G401.6 (cell line): ENCODE data around the gene PCNX2.
"Not testable (repeated sequence)": the region's sequence is repeated elsewhere in the genome, so short reads cannot be mapped to it uniquely, and the experiment has no call there.

Source experiments
- FAIRE-seq: peaks from 2 replicates; lab custom pipeline; 2012; peaks lifted over from hg19 to GRCh38; lab: Jason Lieb, UNC

Gene PCNX2

GRCh38 chr1:233158322-233158721, 137.2 kb downstream of the PCNX2 start:
- no peak for FAIRE-seq

DNA sequence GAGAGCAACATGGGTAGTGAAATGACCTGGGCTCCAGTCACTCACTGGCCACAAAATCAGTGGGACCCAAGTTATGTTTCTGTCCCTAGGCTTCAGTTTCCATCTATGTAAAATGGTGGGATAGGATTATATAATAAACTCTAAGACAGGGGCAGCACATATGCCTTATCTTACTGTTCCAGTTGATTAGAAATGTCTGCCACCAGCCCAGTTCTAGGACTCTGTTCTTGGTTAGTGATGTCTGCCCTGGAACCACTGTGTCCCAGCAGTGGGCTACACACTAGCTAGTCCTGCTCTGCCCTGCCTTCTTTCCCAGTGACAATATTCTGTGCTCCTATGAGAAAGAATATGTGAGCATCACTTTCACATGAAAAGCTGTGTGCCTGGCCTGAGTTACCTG, 138.3 kb downstream of the PCNX2 start:
- FAIRE-seq: no peak

GRCh38 chr1:233151861-233152260, 143.7 kb downstream of the PCNX2 start:
- no peak for FAIRE-seq

DNA sequence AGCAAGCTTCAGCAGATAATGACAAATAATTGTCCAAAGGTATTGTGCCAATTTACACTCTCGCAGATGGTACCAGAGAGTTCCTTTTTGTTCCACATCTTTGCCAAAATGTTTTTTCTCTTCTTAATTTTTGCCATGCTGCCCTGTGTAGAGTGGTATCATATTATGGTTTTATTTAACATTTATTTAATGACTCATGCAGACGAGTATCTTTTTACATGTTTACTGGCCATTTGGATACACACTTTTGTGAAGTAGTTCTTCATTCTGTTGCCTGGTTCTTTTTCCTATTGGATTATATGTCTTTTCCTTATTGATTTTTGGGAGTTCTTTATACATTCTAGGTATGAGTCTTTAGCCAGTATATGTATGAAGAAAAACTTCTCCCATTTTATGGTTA, 151.1 kb downstream of the PCNX2 start:
- FAIRE-seq: no peak

DNA sequence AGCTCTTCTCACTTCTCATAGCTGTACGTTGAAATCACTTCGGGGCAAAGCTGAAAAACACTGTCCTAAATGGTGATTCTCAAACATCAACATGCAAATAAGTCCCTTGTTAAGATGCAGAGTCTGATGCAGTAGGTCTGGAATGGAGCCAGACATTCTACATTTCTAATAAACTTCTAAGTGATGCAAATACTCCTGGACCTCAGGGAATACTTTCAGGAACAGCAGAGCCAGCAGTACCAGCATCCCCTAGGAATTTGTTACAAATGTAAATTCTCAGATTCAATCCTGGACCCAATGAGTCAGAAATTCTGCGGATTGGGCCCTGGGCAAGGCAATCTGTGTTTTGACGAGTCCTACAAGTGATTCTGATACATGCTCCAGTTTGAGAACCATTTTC, 152.3 kb downstream of the PCNX2 start:
- no peak for FAIRE-seq

DNA sequence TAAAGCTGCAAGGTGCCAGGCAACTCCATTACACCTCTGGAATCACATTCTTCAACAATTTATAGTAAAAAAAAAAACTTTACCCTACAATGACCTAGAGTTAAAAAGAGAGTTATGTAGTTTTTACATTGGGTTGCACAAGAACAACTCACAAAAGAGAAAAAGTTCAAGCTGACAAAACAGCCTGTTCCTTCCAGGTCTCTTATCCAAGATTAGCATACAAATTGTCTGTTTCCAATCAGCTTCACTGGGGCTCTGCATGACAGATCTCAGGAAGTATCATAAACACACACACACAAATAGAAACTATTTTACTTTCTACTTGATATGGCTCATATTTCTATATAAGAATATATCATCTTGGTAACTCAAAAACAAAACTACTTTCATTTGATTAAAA, 154.6 kb downstream of the PCNX2 start:
- FAIRE-seq: no peak

- no peak for FAIRE-seq
Measured at GRCh38 chr1:233140499-233140898, 155.0 kb downstream of the PCNX2 start.

DNA sequence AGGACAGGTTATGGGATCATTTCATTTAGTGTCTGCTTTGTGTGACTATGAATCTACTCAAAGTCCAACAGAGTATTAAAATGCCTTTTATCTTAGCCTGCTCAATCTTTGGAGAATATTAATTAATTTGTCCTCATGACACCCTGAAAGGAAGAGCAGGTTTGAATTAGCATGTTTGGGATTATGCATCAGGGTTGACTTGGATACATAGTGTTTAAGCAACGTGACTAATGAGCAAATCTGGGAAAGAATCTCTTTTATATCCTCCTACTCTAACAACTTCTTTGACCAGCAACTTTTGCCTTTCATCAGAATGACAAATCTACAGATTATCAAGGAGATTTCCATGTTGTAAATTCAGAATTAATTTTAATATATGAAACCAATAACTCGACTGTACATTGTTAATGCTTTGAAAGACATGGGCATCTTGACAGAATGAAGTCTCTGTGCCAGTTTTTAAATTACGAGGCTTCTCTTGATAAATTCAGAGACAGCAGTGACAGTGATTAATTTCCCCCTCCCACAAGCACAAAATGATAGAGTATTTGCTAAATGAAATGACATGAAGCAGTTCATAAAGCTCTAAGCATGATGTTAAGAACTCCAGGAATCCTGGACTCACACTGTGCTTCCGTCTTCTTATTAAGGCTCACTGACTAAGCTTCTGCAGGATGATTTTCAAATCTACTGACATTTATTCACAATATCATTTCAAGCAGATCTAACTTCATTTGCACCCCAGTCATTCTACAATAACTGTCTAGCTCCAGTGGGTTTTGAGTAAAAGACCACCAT, 156.5 kb downstream of the PCNX2 start:
- no peak for FAIRE-seq

DNA sequence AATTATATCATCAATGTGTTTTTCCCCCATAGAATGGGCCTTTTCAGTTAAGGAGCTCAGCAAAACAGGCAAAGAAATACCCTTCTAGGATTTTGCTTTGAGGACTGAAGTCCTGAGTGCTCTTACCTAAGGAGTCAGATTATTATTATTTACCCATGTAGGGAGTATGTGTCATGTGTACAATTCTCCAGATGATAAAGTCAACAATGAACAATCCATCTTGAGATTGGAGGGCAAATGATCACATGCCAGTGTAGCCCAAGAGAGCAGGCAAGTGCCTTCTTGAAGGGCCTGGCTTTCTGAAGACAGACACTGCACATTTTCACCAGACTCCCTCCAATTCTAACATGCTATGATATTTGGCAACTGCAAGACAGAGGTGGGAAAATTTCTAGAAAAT, 159.7 kb downstream of the PCNX2 start:
- no peak for FAIRE-seq

- FAIRE-seq: no peak
Measured at GRCh38 chr1:233132445-233132844, 163.1 kb downstream of the PCNX2 start.

DNA sequence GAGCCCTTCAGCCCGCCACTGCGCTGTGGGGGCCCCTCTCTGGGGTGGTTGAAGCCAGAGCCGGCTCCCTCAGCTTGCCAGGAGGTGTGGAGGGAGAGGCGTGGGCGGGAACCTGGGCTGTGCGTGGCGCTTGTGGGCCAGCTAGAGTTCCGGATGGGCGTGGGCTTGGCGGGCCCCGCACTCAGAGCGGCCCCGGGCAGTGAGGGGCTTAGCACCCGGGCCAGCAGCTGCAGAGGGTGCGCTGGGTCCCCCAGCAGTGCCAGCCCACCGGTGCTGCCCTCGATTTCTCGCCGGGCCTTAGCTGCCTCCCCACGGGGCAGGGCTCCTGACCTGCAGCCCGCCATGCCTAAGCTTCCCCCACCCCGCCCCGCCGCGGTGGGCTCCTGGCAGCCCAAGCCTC, 166.5 kb downstream of the PCNX2 start:
- FAIRE-seq: not testable (repeated sequence)

DNA sequence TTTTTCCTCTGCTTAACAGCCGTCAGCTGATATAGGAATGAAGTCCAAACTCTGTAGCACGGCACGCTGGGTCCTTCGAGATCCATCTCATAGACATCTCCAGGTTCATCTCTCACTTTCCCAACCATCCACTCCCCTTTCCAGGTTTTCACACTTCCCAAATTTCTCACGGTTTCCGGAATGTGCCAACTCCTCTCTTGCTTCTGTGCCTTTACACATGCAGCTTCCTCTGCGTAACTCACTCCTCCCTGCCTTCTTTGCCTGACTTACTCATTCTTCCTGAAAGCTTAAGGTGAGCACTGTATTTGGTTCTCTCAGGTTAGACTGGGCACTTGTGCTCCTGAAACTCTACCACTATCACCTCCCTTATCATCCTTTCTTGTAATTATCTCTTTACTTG, 168.4 kb downstream of the PCNX2 start:
- no peak for FAIRE-seq

- no peak for FAIRE-seq
Measured at GRCh38 chr1:233122779-233123178, 172.7 kb downstream of the PCNX2 start.

GRCh38 chr1:233121947-233122559, 173.5 kb downstream of the PCNX2 start:
- FAIRE-seq: no peak

DNA sequence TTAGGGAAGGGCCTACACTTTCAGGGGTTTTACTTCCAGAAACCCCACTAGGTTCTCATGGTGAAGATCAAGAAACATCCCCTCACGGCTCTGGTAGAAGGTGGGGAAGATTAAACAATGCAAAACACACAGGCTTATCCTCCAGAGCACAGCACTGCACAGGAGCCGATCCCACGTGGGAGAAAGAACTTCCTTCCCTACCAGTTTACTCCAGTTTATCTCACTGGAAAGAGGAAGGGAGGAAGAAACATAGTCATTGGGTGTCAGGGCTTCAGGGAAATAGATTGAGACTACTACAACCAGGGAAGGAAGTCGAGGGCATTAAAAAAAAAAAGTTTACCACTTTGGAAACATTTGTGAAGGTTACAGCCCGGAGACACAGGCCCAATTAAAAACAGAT, 180.7 kb downstream of the PCNX2 start:
- FAIRE-seq: no peak

DNA sequence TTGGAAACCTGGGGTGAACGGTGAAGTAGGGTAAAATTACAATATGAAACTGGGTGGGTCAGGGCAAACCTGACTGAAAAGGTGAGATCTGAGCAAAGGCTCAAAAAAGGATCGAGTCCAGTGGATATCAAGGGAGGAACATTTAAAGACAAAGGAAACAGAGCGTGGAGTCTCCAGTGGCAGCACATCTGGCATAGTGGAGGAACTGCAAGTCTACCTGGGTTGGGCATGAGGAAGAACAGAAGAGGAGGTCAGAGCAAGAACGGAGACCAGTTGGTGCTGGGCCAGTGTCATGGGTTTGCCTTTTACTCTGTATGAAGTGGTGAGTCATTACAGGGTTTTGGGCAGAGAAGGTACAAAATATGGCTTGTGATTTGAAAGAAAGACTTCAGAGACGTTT, 181.4 kb downstream of the PCNX2 start:
- FAIRE-seq: no peak

- no peak for FAIRE-seq
Measured at GRCh38 chr1:233113009-233113879, 182.3 kb downstream of the PCNX2 start.

DNA sequence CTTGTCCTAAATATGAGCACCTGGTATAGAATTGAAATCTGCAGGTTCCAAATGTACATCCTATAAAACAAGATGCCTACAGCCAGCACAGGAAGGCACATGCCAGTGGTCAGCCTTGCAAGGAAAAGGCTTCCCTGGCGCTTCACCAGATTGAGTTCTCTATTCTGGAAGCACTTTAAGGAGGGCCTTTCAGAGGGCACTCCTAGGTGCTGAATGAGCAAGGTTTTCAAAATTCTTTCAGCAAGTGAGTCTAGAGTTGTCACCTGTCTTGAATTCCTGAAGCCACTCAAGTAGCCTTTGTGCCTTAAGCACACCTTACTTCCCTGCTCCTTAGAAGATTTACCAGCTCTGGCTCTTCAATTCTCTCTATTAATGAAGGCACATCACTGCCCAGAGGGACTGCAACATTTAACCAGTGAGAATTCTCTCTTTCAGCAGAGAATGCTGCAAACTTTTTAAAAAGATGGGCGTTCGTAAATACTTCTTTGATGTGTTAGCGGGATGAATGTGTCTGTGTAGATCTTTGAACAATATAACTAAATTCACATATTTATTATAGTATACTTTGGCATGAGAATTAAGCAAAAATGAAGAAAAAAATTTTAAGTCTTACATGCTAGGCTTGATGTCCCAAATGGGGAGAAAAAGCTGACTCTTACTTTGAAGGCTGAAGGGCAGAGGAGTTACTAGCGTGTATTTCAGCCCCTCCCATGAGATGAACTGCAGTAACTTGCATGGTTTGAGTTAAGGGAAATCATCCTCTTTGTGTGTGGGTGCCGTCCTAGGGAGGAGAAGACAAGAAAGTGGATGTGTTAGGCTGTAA, 183.1 kb downstream of the PCNX2 start:
- no peak for FAIRE-seq

DNA sequence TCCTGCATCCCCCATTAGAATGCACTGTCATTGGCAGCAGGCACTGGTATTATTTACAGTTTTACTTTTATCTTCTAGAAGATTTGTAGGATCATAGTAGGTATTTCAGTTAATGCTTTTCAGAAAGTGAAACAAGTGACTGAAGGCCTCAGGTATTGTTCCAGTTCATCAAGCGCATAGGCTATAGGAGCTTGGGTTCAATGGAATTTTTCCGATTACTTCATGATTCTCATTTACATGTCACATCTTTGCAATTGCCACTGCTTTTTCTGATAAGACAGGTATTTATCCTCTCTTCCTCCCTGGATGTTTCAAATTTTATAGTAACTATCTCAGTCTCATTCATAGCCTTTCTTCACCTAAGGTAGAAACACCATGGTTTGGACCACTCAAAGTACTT, 183.8 kb downstream of the PCNX2 start:
- no peak for FAIRE-seq

- no peak for FAIRE-seq
Measured at GRCh38 chr1:233109096-233109495, 186.4 kb downstream of the PCNX2 start.

DNA sequence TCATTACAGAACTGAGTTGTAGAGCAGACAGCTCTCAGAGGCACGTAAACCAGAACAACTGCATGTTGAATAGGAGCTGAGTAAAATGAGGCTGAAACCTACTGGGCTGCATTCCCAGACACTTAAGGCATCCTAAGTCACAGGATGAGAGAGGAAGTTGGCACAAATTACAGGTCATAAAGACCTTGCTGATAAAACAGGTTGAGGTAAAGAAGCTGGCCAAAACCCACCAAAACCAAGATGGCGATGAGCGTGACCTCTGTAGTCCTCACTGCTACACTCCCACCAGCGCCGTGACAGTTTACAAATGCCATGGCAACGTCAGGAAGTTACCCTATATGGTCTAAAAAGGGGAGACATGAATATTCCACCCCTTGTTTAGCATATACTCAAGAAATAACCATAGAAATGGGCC, 187.8 kb downstream of the PCNX2 start:
- not testable (repeated sequence) for FAIRE-seq

DNA sequence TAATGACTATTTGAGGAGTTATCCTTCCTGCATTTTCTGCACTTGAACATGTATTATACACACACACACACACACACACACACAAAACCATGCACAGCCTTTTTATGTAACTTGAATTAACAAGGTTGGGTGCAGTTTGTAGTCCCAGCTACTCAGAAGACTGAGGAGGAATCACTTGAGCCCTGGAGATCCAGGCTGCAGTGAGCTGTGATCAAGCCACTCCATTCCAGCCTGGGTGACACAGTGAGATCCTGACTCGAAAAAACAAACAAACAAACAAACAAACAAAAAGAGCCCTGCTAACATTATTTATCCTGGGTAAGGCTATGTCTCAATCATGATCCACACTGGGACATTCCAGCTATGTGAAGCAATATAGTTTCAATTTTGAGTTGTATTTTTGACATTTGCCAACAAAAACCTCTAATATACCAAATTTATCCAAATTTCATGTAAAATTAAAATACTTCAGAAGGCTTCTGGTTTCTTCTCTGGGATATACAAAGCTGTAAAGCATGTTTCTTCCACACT, 188.3 kb downstream of the PCNX2 start:
- no peak for FAIRE-seq
